ENCODE results near the gene PAFAH1B2. TPM values are rescaled to one million over a fixed set of nuclear protein-coding genes. Genes with fewer than 3 reads are reported as not detected.

PAFAH1B2 gene
- total and polyA plus RNA-seq, 7 experiments from 2014 or later = 13.6 to 62.0 (median 53.6) TPM

Other genes starting within 250 kb of the PAFAH1B2 start
- 10 to 100 TPM; 34.4 to 85.2 (median 67.0) TPM for gene SIK3, start 45.9 kb upstream of the PAFAH1B2 start, total RNA-seq
- 10 to 100 TPM; 13.3 to 24.0 TPM for gene SIK3, start 45.9 kb upstream of the PAFAH1B2 start, polyA plus RNA-seq
- gene SIDT2, start 34.5 kb downstream of the PAFAH1B2 start, total RNA-seq = 100 to 1,000 TPM in 2 of 5 experiments, 10 to 100 TPM in 3; 31.7 to 187 (median 60.5) TPM
- gene SIDT2, start 34.5 kb downstream of the PAFAH1B2 start, polyA plus RNA-seq = 1 to 10 TPM; 2.3 to 3.1 TPM
- gene TAGLN, start 55.1 kb downstream of the PAFAH1B2 start, total RNA-seq = 10 to 100 TPM in 4 of 5 experiments, 1 to 10 TPM in 1; 6.4 to 28.0 (median 18.2) TPM
- gene TAGLN, start 55.1 kb downstream of the PAFAH1B2 start, polyA plus RNA-seq = 1 to 10 TPM in 1 of 2 donors, under 1 TPM in 1; 0.32 to 1.0 TPM
- gene PCSK7, start 87.8 kb downstream of the PAFAH1B2 start, total RNA-seq = 100 to 1,000 TPM; 196 to 319 (median 312) TPM
- gene PCSK7, start 87.8 kb downstream of the PAFAH1B2 start, polyA plus RNA-seq = 10 to 100 TPM; 45.4 to 71.4 TPM
- 10 to 100 TPM; 16.6 to 36.0 (median 24.0) TPM for gene RNF214, start 88.4 kb downstream of the PAFAH1B2 start, total RNA-seq
- 10 to 100 TPM in 1 of 2 donors, 1 to 10 TPM in 1; 9.7 to 10.2 TPM for gene RNF214, start 88.4 kb downstream of the PAFAH1B2 start, polyA plus RNA-seq
- gene BACE1-AS, start 147.1 kb downstream of the PAFAH1B2 start, total RNA-seq = 10 to 100 TPM in 2 of 5 experiments, 1 to 10 TPM in 3; 4.2 to 13.2 (median 7.7) TPM
- 1 to 10 TPM in 1 of 2 donors, under 1 TPM in 1; 0.82 to 1.5 TPM for gene BACE1-AS, start 147.1 kb downstream of the PAFAH1B2 start, polyA plus RNA-seq
- 1 to 10 TPM in 1 of 5 experiments, under 1 TPM in 4; 0.27 to 2.0 (median 0.34) TPM for gene BACE1, start 172.0 kb downstream of the PAFAH1B2 start, total RNA-seq
- under 1 TPM; 0.23 to 0.37 TPM for gene BACE1, start 172.0 kb downstream of the PAFAH1B2 start, polyA plus RNA-seq
- gene CEP164, start 183.6 kb downstream of the PAFAH1B2 start, total RNA-seq = 10 to 100 TPM; 36.6 to 47.6 (median 36.8) TPM
- 10 to 100 TPM; 16.2 to 24.9 TPM for gene CEP164, start 183.6 kb downstream of the PAFAH1B2 start, polyA plus RNA-seq

Measured in naive thymus-derived CD4-positive, alpha-beta T cell (primary cell).